Stimulated activated CD4-positive, alpha-beta T cell treated with anti-CD3 and anti-CD28 coated beads, Interleukin-12 subunit alpha, Interleukin-12 subunit beta, amount 100 ng/mL, for 4 hours (primary cell): Measurements from ENCODE around the gene UGT1A6.

Experiments used
- DNase-seq: peaks from one replicate; pipeline ENCODE4 v3.0.0-alpha.2; 2020

The UGT1A6 gene

DNA sequence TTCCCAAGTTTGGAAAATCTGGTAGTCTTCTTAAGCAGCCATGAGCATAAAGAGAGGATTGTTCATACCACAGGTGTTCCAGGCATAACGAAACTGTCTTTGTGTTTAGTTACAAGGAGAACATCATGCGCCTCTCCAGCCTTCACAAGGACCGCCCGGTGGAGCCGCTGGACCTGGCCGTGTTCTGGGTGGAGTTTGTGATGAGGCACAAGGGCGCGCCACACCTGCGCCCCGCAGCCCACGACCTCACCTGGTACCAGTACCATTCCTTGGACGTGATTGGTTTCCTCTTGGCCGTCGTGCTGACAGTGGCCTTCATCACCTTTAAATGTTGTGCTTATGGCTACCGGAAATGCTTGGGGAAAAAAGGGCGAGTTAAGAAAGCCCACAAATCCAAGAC, 79.5 kb downstream of the UGT1A6 start:
- DNase-seq = no peak

DNA sequence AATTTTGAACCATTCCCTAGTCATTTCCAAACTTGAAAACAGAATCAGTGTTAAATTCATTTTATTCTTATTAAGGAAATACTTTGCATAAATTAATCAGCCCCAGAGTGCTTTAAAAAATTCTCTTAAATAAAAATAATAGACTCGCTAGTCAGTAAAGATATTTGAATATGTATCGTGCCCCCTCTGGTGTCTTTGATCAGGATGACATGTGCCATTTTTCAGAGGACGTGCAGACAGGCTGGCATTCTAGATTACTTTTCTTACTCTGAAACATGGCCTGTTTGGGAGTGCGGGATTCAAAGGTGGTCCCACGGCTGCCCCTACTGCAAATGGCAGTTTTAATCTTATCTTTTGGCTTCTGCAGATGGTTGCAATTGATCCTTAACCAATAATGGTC, 79.9 kb downstream of the UGT1A6 start:
- no peak for DNase-seq

DNA sequence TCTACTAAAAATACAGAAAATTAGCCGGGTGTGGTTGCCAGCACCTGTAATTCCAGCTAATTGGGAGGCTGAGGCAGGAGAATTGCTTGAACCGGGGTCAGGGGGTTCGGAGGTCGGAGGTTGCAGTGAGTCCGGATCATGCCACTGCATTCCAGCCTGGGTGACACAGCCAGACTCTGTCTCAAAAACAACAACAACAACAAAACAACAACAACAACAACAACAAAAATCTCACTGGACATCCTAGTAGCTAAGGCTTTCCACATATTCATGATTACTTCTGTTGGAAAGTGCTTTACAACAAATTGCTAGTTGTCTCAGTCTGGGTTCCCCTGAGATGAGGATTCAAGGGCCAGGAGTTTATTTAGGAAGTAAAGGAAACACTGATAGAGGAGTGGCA, 81.2 kb downstream of the UGT1A6 start:
- DNase-seq = no peak

DNA sequence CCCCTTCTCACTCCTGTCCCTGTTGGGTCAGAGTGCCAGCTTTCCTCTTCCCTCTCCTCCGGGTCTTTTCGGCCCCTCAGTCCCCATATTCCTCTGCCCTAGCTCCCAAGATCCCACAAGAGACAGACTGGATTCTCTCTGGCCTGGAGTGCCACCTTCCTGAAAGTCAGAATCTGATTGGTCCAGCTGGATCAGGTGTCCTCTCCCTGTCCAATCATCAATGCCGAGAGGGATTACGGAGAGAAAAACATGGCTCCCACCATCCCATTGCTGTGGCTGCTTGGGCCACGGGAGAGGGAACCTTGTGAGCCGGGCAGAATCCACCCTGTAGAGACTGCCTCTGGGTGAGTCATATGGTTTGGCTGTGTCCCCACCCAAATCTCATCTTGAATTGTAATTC, 82.7 kb downstream of the UGT1A6 start:
- DNase-seq = no peak

DNA sequence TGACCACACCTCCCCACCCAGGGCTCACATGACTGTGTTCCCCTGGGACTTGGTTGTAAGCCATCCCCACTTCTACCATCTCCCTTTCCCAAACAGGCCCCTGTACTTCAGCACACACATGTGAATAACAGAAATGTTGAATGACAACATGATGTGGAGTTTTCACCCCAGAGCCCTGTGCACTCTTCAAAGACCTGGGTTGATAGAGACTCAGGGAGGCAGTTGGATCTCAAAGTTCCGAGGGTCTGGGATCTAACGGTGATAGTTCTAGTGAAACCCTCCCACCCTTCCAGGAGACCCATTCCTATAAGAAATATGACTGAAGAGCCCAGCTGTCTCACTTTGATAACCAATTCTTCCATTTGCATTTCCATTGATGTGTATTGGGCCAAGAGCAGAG, 85.3 kb downstream of the UGT1A6 start, which contains the start of gene MROH2A:
Gene MROH2A, plus strand, starts transcription at position 301 of the 400 bp plus-strand sequence. CDS start 1,029 bp downstream, outside the sequence.
- no peak for DNase-seq

DNA sequence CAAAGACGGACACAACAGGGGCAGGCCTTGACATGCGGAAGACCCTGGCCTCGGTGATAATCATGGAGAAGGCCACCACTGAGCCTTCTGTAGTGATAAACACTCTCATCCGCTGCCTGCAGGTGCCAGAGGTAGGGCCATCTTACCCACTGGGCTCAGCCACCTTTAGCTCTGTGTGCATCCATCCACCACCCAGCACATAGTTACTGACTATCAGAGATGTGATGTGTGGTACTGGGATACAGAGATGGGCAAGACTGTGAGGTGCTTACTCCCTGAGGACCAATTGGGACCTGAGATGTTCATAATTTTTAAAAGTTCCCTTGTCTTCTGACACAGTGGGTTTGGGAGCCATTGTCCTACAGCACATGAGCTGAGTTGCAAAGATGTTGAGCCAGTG, 87.0 kb downstream of the UGT1A6 start:
- DNase-seq = no peak

DNA sequence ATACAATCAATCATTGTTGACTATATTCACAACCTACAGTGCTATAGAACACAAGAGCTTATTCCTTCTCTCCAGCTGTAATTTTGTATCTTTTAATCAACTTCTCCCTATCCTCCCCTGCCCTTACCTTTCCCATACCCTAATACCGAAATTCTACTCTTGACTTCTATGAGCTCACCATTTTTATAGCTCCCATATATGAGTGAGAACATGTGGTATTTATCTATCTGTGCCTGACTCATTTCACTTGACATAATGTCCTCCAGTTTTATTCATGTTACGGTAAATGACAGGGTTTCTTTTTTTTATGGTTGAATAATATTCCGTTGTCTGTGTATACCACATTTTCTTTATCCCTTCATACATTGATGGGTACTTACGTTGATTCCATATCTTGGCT, 88.1 kb downstream of the UGT1A6 start:
- no peak for DNase-seq

DNA sequence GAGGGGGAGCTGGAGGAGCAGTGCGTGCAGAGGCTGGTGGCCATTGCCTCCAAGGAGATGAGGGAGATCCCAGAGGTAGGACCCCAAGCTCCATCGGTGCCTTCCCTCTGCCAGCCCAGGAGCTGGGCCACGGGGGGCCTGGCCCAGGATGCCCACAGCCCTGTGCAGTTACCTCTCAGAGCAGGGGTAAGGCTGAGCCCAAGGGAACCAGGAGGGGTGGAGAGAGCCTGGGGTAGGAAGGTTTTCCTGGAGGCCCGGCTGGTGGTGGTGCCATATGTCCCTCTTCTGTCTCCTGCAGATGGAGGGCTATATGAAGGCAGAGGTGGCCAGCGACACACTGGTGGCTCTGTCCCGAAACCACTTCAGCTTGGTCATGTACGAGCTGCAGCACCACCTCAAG, 96.9 kb downstream of the UGT1A6 start:
- DNase-seq = no peak

DNA sequence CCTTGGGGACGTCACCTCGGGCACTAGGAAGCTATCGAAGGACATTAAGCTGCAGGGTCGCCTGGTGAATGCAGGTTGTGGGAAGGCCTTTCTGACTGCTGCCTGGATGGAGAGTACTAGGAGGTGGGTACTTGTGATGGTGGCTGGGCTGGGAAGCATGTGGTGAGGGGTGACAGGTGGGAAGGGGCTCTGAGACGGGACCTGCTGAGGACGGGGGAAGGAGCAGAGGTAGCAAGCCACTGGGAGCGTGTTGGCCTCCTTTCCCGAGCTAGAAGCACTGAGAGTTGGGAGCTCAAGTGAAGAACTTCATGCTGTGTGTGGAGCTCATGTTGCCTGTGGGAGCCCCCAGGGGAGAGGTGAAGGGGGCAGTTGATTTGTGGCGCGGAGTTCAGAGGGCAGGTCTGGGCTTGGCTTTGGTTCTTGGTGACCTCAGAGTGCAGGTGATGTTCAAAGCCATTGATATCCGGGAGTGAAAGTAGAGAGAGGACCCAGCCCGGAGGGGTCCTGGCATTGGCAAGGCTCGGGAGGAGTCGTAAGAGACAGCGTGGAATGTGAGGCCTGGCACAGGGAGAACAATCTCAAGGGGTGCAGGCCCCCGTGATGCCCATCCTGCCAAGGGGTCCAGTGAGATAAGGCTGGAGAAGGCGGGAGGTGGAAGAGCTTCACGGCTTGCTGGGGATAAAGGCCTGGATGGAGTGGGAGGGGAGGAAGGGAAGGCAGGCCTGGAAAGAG, 98.6 kb downstream of the UGT1A6 start:
- DNase-seq = no peak

DNA sequence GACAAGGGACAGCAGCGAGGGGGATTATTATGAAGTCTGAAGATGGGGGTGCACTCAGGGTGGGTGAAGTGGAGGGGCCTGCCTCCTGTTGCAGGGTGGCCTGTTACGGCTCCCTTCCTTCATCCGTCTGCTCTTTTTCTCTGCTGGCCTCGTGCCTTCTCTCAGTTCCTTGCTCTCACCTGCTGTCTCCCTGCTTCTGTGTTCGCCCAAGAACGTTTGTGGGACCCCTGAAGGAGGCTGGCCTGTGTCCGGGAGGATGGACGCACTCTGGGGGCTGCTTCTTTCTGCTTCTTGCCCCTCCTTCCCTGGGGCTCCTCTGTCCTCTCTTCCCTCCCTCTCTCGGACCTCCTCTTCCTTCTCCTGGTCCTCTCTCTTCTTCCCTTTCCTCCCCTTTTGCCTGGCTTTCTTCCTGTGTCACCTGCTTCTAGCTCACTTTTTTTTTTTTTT, 99.2 kb downstream of the UGT1A6 start:
- no peak for DNase-seq

DNA sequence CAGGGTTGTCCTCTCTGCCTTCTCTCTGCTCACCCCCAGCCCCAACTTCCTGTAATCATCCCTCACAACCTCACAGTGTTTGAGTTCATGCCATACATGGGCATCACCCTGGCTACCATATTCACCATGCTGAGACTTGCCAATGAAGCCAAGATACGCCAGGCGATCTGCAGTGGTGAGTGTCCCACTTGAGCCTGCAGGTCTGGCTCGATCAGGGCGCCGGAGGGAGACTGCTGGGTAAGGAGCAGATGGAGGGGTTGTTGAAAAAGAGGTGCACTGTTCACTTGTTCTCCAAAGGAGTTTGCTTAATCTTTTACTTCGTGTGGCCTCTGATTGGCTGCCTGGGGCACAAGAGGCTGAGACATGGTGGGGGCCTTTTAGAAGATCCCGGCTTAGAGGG, 100.0 kb downstream of the UGT1A6 start:
- DNase-seq = no peak

DNA sequence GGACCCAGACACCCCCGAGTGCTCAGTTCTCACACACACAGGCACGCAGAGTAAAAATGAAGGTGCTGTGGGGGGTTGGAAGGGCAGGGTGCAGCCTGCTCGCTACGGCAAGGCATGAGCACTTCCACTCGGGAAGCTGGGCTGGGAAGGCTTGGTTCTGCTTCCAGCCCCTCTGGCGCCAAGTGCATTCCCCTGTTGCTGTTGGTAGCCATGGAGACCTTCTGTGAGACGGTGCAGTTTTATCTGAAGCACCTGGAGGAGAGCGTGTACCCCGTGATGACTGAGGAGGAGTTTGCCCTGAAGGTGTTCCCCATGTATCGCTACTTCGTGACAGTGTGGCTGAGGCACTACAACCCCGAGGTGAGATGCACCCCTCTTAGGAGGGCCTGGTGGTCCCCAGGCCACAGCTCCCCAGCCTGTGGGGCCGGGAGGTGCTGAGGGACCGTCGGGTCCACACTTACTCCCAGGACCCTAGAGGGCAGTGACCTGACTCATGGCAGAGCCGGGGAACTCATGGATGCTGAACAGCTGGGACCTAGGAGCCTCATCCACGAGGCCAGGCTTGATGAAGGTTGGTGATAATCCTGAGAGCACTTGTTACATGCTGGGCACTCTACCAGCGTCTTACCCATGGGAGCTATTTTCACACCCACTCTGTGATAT, 100.9 kb downstream of the UGT1A6 start:
- no peak for DNase-seq

DNA sequence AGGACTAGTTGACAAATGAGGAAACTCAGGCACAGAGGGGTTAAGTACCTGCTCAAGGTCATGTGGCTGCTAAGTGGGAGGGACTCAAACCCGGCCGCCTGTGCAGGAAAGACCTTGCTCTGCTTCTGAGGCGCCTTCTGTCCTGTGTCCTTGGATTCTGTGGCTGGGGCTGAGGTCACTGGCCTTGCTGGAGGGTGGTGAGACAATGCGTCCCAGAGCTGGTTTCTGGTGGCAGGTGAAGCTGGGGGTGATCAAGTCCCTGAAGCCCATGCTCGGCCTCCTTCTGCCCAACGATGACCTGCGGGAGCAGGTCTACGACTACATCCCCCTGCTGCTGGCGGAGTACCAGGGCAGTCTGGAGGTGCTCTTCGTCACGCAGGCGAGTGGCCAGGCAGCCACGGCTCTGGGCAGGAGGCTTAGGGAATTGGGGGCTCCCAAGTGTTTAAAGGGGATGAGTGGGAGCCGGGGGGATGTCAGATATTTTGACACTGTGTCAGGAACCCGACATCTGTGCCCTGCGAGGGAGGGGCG, 101.5 kb downstream of the UGT1A6 start:
- no peak for DNase-seq

DNA sequence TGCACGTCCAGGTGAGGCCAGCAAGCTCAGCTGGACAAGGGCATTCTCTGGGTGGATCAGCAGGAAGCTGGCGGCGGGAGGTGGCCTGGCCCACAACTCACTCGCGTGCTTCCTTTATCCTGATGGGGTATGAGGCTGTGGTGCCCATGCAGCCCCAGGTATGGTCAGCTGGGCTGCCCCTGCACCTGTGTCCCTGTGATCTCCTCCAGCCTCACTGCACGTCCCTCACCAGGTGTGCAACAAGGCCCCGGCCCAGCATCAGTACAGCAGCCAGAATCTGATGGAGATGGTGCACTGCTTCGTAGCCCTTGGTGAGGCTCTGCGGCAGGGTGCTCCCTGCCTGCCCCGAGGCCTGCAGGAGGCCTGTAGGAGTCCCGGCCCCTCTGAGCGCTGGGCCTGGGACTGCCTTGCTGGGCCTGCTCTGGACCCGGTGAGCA, 103.1 kb downstream of the UGT1A6 start:
- no peak for DNase-seq

DNA sequence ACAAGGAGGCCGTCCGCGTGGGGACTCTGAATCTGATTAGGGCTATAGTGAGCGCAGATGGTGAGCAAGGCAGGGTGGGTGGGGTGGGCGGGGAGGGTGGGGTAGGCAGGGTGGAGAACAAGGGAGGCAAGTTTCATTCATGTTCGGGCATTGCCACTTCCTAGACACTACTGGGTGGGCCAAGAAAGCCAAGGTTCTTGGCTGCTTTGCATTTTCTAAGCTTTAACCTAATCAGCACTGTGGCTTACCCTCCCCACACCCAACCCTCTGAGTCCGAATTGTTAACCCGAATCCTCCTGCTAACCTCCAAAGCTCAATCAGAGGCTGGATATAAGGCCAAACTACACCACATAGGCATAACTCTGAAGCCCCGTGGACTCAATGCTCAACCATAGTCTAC, 103.6 kb downstream of the UGT1A6 start:
- no peak for DNase-seq

DNA sequence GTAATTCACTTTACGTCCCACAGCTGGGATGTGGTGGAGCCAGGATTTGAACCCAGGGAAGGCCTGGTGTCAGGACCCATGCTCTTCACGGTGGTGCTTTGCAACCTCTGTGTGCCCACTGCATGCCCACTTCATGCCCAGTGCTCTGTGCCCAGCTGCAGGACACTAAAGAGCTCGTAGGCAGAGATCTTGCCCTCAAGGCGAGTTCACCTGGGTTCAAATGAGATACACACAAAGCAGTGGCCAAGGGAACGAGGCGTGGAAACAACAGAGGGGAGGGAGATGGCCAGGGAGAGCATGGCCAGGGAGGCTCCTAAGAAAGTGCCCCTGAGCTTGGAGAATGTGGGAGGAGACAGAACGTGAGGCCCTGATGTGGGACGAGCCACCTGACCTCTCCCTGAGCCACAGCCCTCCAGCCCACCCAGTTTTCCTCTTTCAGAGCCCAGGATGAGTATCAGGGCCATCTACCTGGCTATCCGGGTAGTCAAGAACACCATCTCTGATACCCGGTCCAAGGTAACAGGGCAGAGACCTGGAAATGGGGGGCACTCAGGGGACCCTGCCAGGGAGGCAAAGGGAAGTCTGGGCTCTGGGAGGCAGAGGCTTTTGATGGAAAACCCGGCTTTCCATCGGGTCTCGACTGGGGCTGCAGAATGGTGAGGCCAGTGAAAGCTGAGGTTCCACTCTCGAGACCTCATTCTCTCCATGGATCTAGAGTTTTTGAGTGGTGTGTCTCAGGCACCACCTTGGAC, 105.8 kb downstream of the UGT1A6 start:
- DNase-seq = no peak

DNA sequence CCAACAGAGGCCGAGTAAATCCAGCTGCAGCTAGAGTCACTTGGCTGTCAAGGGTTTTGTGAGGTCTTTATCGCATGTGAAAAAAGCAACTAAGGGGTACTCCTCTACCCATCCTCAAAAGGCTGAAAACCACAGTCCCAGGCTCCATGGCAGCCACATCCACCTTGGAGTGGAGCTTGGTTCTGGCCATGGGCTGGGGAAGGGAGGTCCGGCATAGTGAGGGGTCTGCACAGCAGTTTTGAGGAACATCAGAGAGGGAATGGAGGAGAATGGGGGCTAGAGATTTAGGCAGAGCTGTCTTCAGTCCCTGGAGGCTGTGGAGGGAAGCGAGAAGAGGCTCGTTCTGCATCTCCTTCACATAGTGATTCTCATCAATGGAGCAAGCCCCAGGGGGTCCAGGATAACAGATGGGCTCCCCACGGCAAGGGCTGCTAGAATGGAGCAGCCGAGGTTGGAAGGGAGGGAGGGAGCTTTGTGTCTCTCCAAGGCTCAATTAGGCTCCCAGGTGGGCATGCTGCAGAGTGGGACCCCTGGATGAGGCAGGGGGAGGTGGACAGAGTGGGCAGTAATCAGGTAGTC, 106.5 kb downstream of the UGT1A6 start:
- no peak for DNase-seq

DNA sequence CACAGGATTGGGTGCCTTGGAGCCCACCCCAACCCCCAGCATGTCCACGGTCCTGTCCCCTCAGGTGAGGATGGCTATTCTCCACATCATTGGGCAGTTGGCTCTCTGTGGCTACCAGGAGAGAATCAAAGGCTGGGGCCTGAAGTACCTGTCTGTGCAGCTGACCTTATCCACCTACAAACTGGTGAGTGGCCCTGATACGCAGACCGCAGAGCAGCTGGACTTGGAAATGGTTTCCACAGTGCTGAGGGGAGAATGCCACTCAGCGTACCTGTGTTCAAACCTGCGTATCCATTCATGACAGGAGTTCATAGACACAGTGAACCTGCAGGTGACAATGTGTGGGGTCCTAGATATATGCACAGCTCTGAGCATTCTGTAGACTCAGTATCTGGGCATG, 107.0 kb downstream of the UGT1A6 start:
- no peak for DNase-seq

DNA sequence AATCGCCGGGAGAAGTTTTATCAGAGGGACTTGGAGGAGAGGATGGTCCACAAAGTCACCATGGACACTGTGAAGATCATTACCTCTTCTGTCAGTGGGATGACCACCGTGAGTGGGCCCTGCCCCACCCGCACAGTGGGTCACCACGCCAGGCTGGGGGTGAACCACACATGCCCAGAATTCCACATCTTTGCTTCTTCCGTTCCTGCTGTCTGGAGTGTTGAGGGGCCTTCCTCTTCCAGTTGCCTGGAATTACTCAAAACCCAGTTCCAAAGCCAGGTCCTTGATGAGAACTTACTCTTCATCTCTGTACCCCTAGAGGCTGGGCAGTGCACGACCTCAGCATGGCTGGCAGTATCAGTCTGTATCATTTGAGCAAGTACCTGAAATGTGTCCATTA, 107.5 kb downstream of the UGT1A6 start:
- no peak for DNase-seq

DNA sequence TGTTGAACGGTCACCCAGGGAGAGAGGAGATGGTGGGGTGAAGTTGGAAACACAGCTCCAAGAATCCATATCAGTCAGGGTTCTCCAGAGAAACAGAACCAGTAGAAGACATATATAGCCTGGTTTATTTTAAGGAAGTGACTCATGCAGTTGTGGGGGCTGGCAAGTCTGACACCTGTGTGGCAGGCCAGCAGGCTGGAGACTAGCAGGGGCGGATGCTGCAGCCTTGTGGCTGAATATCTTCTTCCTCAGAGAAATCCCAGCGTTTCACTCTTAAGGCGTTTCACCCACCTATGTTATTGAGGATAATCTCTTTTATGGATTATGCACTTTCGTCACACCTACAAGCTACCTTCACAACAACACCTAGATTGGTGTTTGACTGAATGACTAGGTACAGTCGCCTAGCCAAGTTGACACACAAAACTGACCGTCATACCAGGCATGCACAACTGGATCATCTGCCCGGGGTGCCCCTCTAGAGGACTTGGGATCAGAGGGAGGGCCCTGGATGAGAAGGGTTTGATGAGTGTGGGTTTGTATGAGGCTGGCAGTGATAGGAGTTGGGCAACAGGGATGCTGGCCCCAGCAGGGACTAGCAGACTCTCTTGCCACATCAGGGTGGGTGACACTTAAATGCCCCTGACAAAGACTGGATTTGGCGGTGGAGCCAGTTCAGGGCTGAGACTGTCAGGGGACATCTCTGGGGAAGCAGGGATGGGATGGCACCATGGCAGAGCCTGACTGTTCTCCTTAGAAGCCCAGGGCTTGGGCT, 108.9 kb downstream of the UGT1A6 start:
- DNase-seq = no peak

DNA sequence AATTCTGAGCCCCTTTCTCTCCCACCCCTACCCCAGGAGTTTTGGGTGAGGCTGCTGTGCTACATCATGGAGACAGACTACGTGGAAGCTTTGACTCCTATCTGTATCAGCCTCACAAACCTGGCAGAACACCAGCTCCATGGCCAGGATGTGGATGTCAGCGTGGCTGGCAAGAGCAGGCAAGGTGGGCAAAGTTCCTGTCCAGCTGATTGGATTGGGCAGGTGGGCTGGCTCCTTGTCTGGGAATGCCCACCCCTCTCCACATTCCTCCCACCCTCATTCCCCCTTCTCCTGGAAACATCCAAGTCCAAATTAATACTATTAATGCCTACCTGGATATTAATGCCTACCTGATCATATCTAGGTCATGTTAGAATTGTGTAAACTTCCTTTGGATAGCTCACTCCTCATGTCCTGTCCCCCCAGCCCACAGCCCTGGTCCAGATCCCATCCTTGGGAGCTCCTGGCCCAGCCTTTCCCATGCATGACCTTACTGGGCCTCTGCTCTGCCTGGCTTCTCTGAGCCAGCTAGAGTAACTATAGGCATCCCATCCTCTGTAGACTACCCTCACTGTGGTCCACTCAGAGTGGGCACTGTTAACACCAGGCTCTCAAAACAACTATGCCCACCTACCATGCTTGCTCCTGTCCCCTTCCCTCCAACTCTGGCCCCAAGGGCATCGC, 109.6 kb downstream of the UGT1A6 start:
- DNase-seq = no peak
